ENCODE data around the gene SLC39A5. TPM values are rescaled to one million over a fixed set of nuclear protein-coding genes. Genes with fewer than 3 reads are reported as not detected.
"Not testable (repeated sequence)": the region's sequence is repeated elsewhere in the genome, so short reads cannot be mapped to it uniquely, and the experiment has no call there.

The SLC39A5 gene
- total RNA-seq, 1 donor, result 0.54 TPM

- DNase-seq (ENCODE audit: low read depth in 2 of 3, low spot score in 2 of 3), result no peak
These were observed 13.1 kb downstream of the SLC39A5 start for GRCh38 chr12:56242986-56243385.

- peak in 1 of 3 donors; percentile 54 for DNase-seq (ENCODE audit: low read depth in 2 of 3, low spot score in 2 of 3)
These were observed 13.9 kb downstream of the SLC39A5 start for GRCh38 chr12:56243731-56244181.

GRCh38 chr12:56244494-56244893, 14.6 kb downstream of the SLC39A5 start:
- DNase-seq (ENCODE audit: low read depth in 2 of 3, low spot score in 2 of 3), result no peak

GRCh38 chr12:56247923-56248322, 18.1 kb downstream of the SLC39A5 start:
- no peak for DNase-seq (ENCODE audit: low read depth in 2 of 3, low spot score in 2 of 3)

- no peak for DNase-seq (ENCODE audit: low read depth in 2 of 3, low spot score in 2 of 3)
These were observed 18.9 kb downstream of the SLC39A5 start for GRCh38 chr12:56248711-56249110.

GRCh38 chr12:56252649-56253048, 22.8 kb downstream of the SLC39A5 start:
- no peak for DNase-seq (ENCODE audit: low read depth in 2 of 3, low spot score in 2 of 3)

- no peak for DNase-seq (ENCODE audit: low read depth in 2 of 3, low spot score in 2 of 3)
These were observed 23.2 kb downstream of the SLC39A5 start for GRCh38 chr12:56253091-56253490.

GRCh38 chr12:56255671-56256070, 25.8 kb downstream of the SLC39A5 start:
- no peak for DNase-seq (ENCODE audit: low read depth in 2 of 3, low spot score in 2 of 3)

- DNase-seq (ENCODE audit: low read depth in 2 of 3, low spot score in 2 of 3), result no peak
These were observed 26.6 kb downstream of the SLC39A5 start for GRCh38 chr12:56256326-56256960.

GRCh38 chr12:56257071-56257470, 27.2 kb downstream of the SLC39A5 start:
- DNase-seq (ENCODE audit: low read depth in 2 of 3, low spot score in 2 of 3), result no peak

GRCh38 chr12:56257491-56258067, 27.7 kb downstream of the SLC39A5 start:
- peak in 1 of 3 donors; percentile 17 for DNase-seq (ENCODE audit: low read depth in 2 of 3, low spot score in 2 of 3)

GRCh38 chr12:56258068-56258819, 28.4 kb downstream of the SLC39A5 start, which contains the start of gene ANKRD52:
Gene ANKRD52, minus strand, starts transcription at chr12:56258384. Its CDS starts 115 bp downstream, at chr12:56258269.
- DNase-seq (ENCODE audit: low read depth in 2 of 3, low spot score in 2 of 3), result peak; percentile 73 to 85 (median 85)

- DNase-seq (ENCODE audit: low read depth in 2 of 3, low spot score in 2 of 3), result no peak
These were observed 29.0 kb downstream of the SLC39A5 start for GRCh38 chr12:56258820-56259183.

- no peak for DNase-seq (ENCODE audit: low read depth in 2 of 3, low spot score in 2 of 3)
These were observed 30.5 kb downstream of the SLC39A5 start for GRCh38 chr12:56260380-56260779.

GRCh38 chr12:56260921-56261320, 31.1 kb downstream of the SLC39A5 start:
- DNase-seq (ENCODE audit: low read depth in 2 of 3, low spot score in 2 of 3), result no peak

- no peak for DNase-seq (ENCODE audit: low read depth in 2 of 3, low spot score in 2 of 3)
These were observed 31.8 kb downstream of the SLC39A5 start for GRCh38 chr12:56261503-56262232.

GRCh38 chr12:56262955-56263354, 33.1 kb downstream of the SLC39A5 start:
- not testable (repeated sequence) for DNase-seq (ENCODE audit: low read depth in 2 of 3, low spot score in 2 of 3)

- DNase-seq (ENCODE audit: low read depth in 2 of 3, low spot score in 2 of 3), result not testable (repeated sequence)
These were observed 36.3 kb downstream of the SLC39A5 start for GRCh38 chr12:56266068-56266692.

GRCh38 chr12:56266693-56267442, 37.0 kb downstream of the SLC39A5 start, which contains the start of gene COQ10A:
Gene COQ10A, plus strand, starts transcription at chr12:56266942. Its CDS starts 177 bp downstream, at chr12:56267119.
- peak; percentile 82 to 93 (median 89) for DNase-seq (ENCODE audit: low read depth in 2 of 3, low spot score in 2 of 3)

All from hematopoietic multipotent progenitor cell (in vitro differentiated cells).